Measurements from ENCODE around the gene CYSTM1. TPM values are rescaled to one million over a fixed set of nuclear protein-coding genes. Genes with fewer than 3 reads are reported as not detected.

CYSTM1 gene
- total and polyA plus RNA-seq, 2 of the 8 experiments (the other 6 are each of a cell fraction or from before 2014, with no cell fraction given) = 25.0 to 47.8 TPM

DNA sequence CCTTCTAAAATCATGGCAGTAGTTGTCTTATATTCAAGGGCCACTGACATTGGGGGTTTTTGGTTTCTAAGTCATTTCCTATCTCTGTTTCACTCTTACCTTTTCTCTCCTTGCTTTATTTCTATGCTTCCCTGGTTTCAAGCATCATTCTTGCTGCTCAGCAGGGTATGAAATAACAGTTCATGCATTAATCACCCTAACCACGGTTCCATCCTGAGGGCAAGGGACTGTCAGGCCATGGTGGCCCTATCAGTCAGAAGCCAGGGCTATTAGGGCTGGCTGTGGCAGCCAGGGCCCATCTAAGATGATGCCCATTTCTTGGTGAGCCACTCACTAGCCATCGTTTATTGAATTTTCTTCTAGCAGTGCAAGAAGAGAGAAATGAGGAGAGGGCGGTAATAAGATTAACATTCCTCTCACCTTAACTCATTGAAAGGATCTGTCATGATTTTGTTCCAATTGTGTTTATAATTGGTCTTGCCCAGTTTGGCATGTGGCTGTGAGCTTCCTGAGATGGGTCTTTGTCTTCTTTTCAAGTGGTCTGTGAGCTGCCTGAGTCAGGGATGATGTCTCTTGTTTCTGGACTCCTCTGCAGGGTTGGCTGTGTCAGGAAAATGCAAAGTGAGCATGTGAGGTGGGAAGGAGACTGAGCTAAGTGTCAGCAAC is 45.2 kb downstream of the CYSTM1 start:
- ChIA-PET POLR2A (ENCODE audit: partially characterized antibody) (interaction anchor here (0.6 kb wide), 1 partner anchor 359 kb away, joined by 3 read pairs; no protein-coding TSS in a partner anchor), CTCF (ENCODE audit: partially characterized antibody) (interaction anchor here (0.6 to 6.0 kb wide), 7 partner anchors 9 to 139 kb away, joined by 3 to 55 read pairs (median 5); no protein-coding TSS in a partner anchor)
- Histone ChIP-seq H3K79me2 (ENCODE audit: control insufficient read depth in 1 of 2, insufficient read depth in 2 of 2, low read length in 2 of 2) (no peaks in the 10 kb centered on the region), H4K20me1 (replicated peaks in 1 of 2; ENCODE audit: control insufficient read depth in 1 of 2, insufficient read depth in 2 of 2, low read length in 2 of 2) (no peaks in the 10 kb centered on the region), H2BK20ac (ENCODE audit: low read length) (no peak overlapping the region), H3K23ac (ENCODE audit: insufficient read length) (no peak overlapping the region), H4K91ac (replicated peaks; ENCODE audit: insufficient read length, low read length) (no peak overlapping the region), H3K4me3 (ENCODE audit: extremely low read depth in 1 of 4, insufficient read depth in 2 of 4, low read depth in 3 of 4, low read length in 4 of 4) (no peak overlapping the region), H3K18ac (ENCODE audit: extremely low read depth, low read length) (no peak overlapping the region), H4K8ac (ENCODE audit: extremely low read depth, insufficient read depth, low read length) (no peak overlapping the region), H3K9ac (replicated peaks in 1 of 4; ENCODE audit: extremely low read depth in 1 of 4, low read depth in 3 of 4, low read length in 3 of 4) (no peak overlapping the region), H3K4me1 (replicated peaks in 1 of 4; ENCODE audit: control insufficient read depth in 3 of 4, insufficient read depth in 4 of 4, low read length in 3 of 4) (peaks cover 0 to 4% (median 0%) of the 10 kb centered on the region in 4 experiments; a peak in 1 of 7 replicates), H3K56ac (replicated peaks; ENCODE audit: insufficient read length, low read depth, low read length) (no peak overlapping the region), H3K23me2 (ENCODE audit: low read depth, low read length) (no peaks in the 10 kb centered on the region), H2AK5ac (ENCODE audit: low read depth, low read length) (no peak overlapping the region), H2BK5ac (ENCODE audit: low read depth, low read length) (no peak overlapping the region), H3K27ac (ENCODE audit: low read depth, low read length) (no peak overlapping the region), H3K36me3 (ENCODE audit: control insufficient read depth in 2 of 4, insufficient read depth in 4 of 4, low read length in 3 of 4) (no peaks in the 10 kb centered on the region), H3K4me2 (ENCODE audit: insufficient read depth in 1 of 2, low read depth in 2 of 2, low read length in 2 of 2) (no peak overlapping the region), H3K79me1 (ENCODE audit: low read depth, low read length) (no peaks in the 10 kb centered on the region), H2BK120ac (replicated peaks; ENCODE audit: low read depth, low read length) (no peak overlapping the region), H4K5ac (ENCODE audit: insufficient read length, low read depth, low read length) (no peak overlapping the region), H3K27me3 (replicated peaks in 1 of 4; ENCODE audit: control insufficient read depth in 3 of 4, extremely low read depth in 1 of 4, insufficient read depth in 3 of 4, low read length in 3 of 4) (no peaks in the 10 kb centered on the region), H2BK15ac (ENCODE audit: low read length) (peak overlapping the region; percentile 18; the same call in 1 of the 2 replicates), H2BK12ac (ENCODE audit: low read depth, low read length) (no peak overlapping the region), H3K14ac (ENCODE audit: insufficient read length) (no peak overlapping the region), H2AFZ (ENCODE audit: low read length) (no peak overlapping the region), H3K4ac (replicated peaks; ENCODE audit: insufficient read length, low read depth, low read length) (no peak overlapping the region), H3K9me3 (ENCODE audit: insufficient read depth in 2 of 2, low read depth in 1 of 2, low read length in 1 of 2) (no peaks in the 10 kb centered on the region)
- FAIRE-seq = no peak
- WGBS, 2 experiments (ENCODE audit: extremely low coverage in 1 of 2, insufficient coverage in 1 of 2, insufficient read length in 1 of 2, insufficient replicate concordance in 2 of 2, low coverage in 1 of 2, low lambda C conversion rate in 2 of 2, missing lambda C conversion rate in 1 of 2) = 87% methylated on average over 3 of the region's 3 CpGs; no CpG with 5 or more reads in 1 of the 2 experiments
- DNase-seq (ENCODE audit: low read depth in 1 of 2, low spot score in 2 of 2) = no peak
- no peak for TF ChIP-seq FOSL1 (IDR thresholded peaks at IDR 0.05; ENCODE audit: insufficient read depth, low read depth, low read length)

Data from H1 (cell line).